Activated T-cell treated with anti-CD3 and anti-CD28 coated beads for 48 hours (primary cell): Measurements from ENCODE around the gene HAPLN2.
A peak's percentile ranks its signal among the peaks of the same experiment; 100 is the strongest.
"Not testable (repeated sequence)": the region's sequence is repeated elsewhere in the genome, so short reads cannot be mapped to it uniquely, and the experiment has no call there.

Experiments
- DNase-seq: peaks from one replicate; pipeline ENCODE4 v3.0.0-alpha.2; 2020; ENCODE audit warnings: low read depth

The HAPLN2 gene

GRCh38 chr1:156622581-156623297 is 3.5 kb downstream of the HAPLN2 start:
- DNase-seq = no peak

- DNase-seq = peak; percentile 40
Measured at GRCh38 chr1:156623946-156624813, 5.0 kb downstream of the HAPLN2 start.

- DNase-seq = no peak
Measured at GRCh38 chr1:156624814-156625435, 5.7 kb downstream of the HAPLN2 start.

GRCh38 chr1:156625436-156626078 is 6.3 kb downstream of the HAPLN2 start:
- peak; percentile 58 for DNase-seq

- no peak for DNase-seq
Measured at GRCh38 chr1:156626079-156626438, 6.8 kb downstream of the HAPLN2 start.

- no peak for DNase-seq
Measured at GRCh38 chr1:156627313-156627880, 8.2 kb downstream of the HAPLN2 start.

- DNase-seq = no peak
Measured at GRCh38 chr1:156629823-156630449, 10.7 kb downstream of the HAPLN2 start.

- not testable (repeated sequence) for DNase-seq
Measured at GRCh38 chr1:156631152-156631551, 11.9 kb downstream of the HAPLN2 start.

GRCh38 chr1:156632355-156632754 is 13.1 kb downstream of the HAPLN2 start:
- DNase-seq = no peak

- DNase-seq = no peak
Measured at GRCh38 chr1:156638189-156638985, 19.2 kb downstream of the HAPLN2 start.

- DNase-seq = no peak
Measured at GRCh38 chr1:156639601-156640101, 20.4 kb downstream of the HAPLN2 start.

- DNase-seq = no peak
Measured at GRCh38 chr1:156640842-156641706, 21.9 kb downstream of the HAPLN2 start.

GRCh38 chr1:156641761-156642264 is 22.6 kb downstream of the HAPLN2 start, which contains the start of gene BCAN:
BCAN (plus strand) TSS chr1:156642117; CDS start chr1:156646055, 3,938 bp downstream.
- DNase-seq = no peak

GRCh38 chr1:156642265-156643048 is 23.2 kb downstream of the HAPLN2 start:
- DNase-seq = no peak

GRCh38 chr1:156643049-156643777 is 24.0 kb downstream of the HAPLN2 start:
- DNase-seq = no peak

GRCh38 chr1:156643778-156644092 is 24.5 kb downstream of the HAPLN2 start:
- DNase-seq = no peak

GRCh38 chr1:156644146-156644545 is 24.9 kb downstream of the HAPLN2 start:
- no peak for DNase-seq

GRCh38 chr1:156644640-156645039 is 25.4 kb downstream of the HAPLN2 start:
- no peak for DNase-seq
